Neural cell (in vitro differentiated cells): ENCODE measurements around the gene FLAD1.

Experiments used
- POLR2AphosphoS5 ChIP-seq: IDR thresholded peaks from 2 replicates; pipeline ENCODE4 v1.6.1; 2012
- SMC3 ChIP-seq: fragments of 450-650 bp; conservative IDR thresholded peaks from 2 replicates; pipeline ENCODE4 v1.6.1; 2014; ENCODE audit warnings: antibody characterized with exemption, mild to moderate bottlenecking, moderate library complexity; ENCODE audit not compliant: poor library complexity

DNA sequence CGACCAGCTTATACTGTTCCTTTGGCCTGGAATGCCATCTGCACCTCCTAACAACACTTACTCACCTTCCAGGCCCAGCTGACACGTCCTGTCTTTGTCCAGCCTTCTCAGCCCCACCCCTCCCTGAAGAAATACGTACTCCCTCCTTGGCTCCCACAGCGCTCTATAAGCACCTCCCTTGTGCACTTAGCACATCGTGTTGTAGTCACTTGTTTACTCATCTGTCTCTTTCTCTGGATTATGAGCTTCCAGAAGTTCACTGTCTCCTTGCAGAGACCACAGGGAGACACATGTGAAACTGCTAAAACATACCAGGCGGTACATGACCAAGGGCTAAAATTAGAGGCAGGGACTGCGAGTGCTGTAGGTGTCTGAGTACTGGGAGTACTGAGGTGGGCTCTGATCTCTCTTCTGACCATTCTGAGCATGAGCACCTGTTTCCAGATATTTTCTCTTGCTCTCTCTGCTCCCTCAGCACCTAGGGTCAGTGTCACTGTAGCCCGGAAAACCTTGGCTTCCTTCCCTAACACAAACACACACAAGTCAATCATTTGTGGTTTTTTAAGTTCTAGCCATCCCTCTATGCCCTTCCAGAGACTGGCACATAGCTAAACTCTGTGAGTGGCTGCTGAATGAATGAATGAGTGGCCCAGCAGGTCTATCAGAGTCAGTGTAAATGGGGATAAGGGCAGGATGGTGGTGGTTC lies 55.6 kb downstream of the FLAD1 start:
- TF ChIP-seq POLR2AphosphoS5 (no peak), SMC3 (no peak)
